ENCODE data around the gene MFAP4.

The MFAP4 gene

GRCh38 chr17:19384723-19385391, 2.1 kb downstream of the MFAP4 start:
- DNase-seq (ENCODE audit: low read depth) = no peak

GRCh38 chr17:19383681-19384470, 3.1 kb downstream of the MFAP4 start:
- DNase-seq (ENCODE audit: low read depth) = no peak

- no peak for DNase-seq (ENCODE audit: low read depth)
Measured at GRCh38 chr17:19382531-19383444, 4.2 kb downstream of the MFAP4 start.

- DNase-seq (ENCODE audit: low read depth) = no peak
Measured at GRCh38 chr17:19381741-19382444, 5.1 kb downstream of the MFAP4 start.

- no peak for DNase-seq (ENCODE audit: low read depth)
Measured at GRCh38 chr17:19381361-19381740, 5.6 kb downstream of the MFAP4 start.

- DNase-seq (ENCODE audit: low read depth) = no peak
Measured at GRCh38 chr17:19380481-19381301, 6.3 kb downstream of the MFAP4 start.

- DNase-seq (ENCODE audit: low read depth) = no peak
Measured at GRCh38 chr17:19379361-19380065, 7.5 kb downstream of the MFAP4 start.

- no peak for DNase-seq (ENCODE audit: low read depth)
Measured at GRCh38 chr17:19378416-19379360, 8.3 kb downstream of the MFAP4 start, which contains the start of gene MAPK7. MAPK7 (plus strand) TSS chr17:19378498; CDS start chr17:19378901, 403 bp downstream.

- peak; percentile 94 for DNase-seq (ENCODE audit: low read depth)
Measured at GRCh38 chr17:19377602-19378415, 9.2 kb downstream of the MFAP4 start.

GRCh38 chr17:19376811-19377210, 10.2 kb downstream of the MFAP4 start:
- no peak for DNase-seq (ENCODE audit: low read depth)

- no peak for DNase-seq (ENCODE audit: low read depth)
Measured at GRCh38 chr17:19375732-19376131, 11.3 kb downstream of the MFAP4 start.

GRCh38 chr17:19374136-19374535, 12.9 kb downstream of the MFAP4 start:
- no peak for DNase-seq (ENCODE audit: low read depth)

GRCh38 chr17:19372866-19373504, 14.0 kb downstream of the MFAP4 start:
- DNase-seq (ENCODE audit: low read depth) = no peak

GRCh38 chr17:19372439-19372838, 14.6 kb downstream of the MFAP4 start:
- no peak for DNase-seq (ENCODE audit: low read depth)

GRCh38 chr17:19372011-19372370, 15.0 kb downstream of the MFAP4 start:
- DNase-seq (ENCODE audit: low read depth) = no peak

- DNase-seq (ENCODE audit: low read depth) = no peak
Measured at GRCh38 chr17:19371259-19372010, 15.6 kb downstream of the MFAP4 start.

GRCh38 chr17:19370493-19370960, 16.5 kb downstream of the MFAP4 start:
- no peak for DNase-seq (ENCODE audit: low read depth)

Data from stimulated activated CD8-positive, alpha-beta memory T cell treated with anti-CD3 and anti-CD28 coated beads, Interleukin-4, amount 100 ng/mL, for 24 hours (primary cell).